ENCODE measurements around the gene FIZ1.

Gene FIZ1

GRCh38 chr19:55647732-55648584 lies 48.6 kb upstream of the FIZ1 start, which contains the start of gene CCDC106 (continued):
- peak; percentile 67 for TF ChIP-seq ZNF398 (tag by site-specific recombination; IDR thresholded peaks at IDR 0.05)
- TF ChIP-seq ZNF518A (tag by site-specific recombination; conservative IDR thresholded peaks at IDR 0.05; ENCODE audit: low read depth) = 0 out of 2 replicates have a peak, but pooled peaks have one; percentile 18
- peak; percentile 59; the same call in 1 of the 2 replicates for TF ChIP-seq BCL11B (tag by site-specific recombination; IDR thresholded peaks at IDR 0.05; ENCODE audit: low read depth)
- peak; percentile 95 for TF ChIP-seq ZBTB10 (tag by site-specific recombination; IDR thresholded peaks at IDR 0.05)
- TF ChIP-seq ZFP3 (tag by site-specific recombination; IDR thresholded peaks at IDR 0.05; ENCODE audit: low read depth) = no peak
- peak; percentile 65; the same call in 1 of the 2 replicates for TF ChIP-seq KLF1 (tag by site-specific recombination; IDR thresholded peaks at IDR 0.05)
- peak; percentile 62; the same call in 1 of the 2 replicates for TF ChIP-seq ZNF2 (tag by site-specific recombination; IDR thresholded peaks at IDR 0.05)
- TF ChIP-seq ZBTB26 (tag by site-specific recombination; optimal IDR thresholded peaks at IDR 0.05) = peak; percentile 87
- peak; percentile 82 for TF ChIP-seq HIC1 (tag by site-specific recombination; IDR thresholded peaks at IDR 0.05)
- peak; percentile 16; the same call in 1 of the 2 replicates for TF ChIP-seq ZNF843 (tag by site-specific recombination; IDR thresholded peaks at IDR 0.05)
- peak; percentile 100 for TF ChIP-seq ZBTB48 (tag by site-specific recombination; IDR thresholded peaks at IDR 0.05)
- no peak for TF ChIP-seq ZNF777 (tag by site-specific recombination; IDR thresholded peaks at IDR 0.05; ENCODE audit: borderline replicate concordance)
- no peak for TF ChIP-seq ZNF558 (tag by site-specific recombination; IDR thresholded peaks at IDR 0.05)
- TF ChIP-seq IKZF3 (tag by site-specific recombination; IDR thresholded peaks at IDR 0.05) = peak; percentile 73
- no peak for TF ChIP-seq ZNF473 (tag by site-specific recombination; IDR thresholded peaks at IDR 0.05)
- peak; percentile 82 for TF ChIP-seq SP7 (tag by site-specific recombination; IDR thresholded peaks at IDR 0.05)
- TF ChIP-seq KLF10 (tag by site-specific recombination; IDR thresholded peaks at IDR 0.05) = peak; percentile 75
- TF ChIP-seq PRDM4 (tag by site-specific recombination; IDR thresholded peaks at IDR 0.05) = peak; percentile 65
- no peak for TF ChIP-seq ZNF837 (tag by site-specific recombination; IDR thresholded peaks at IDR 0.05)
- 0 out of 2 replicates have a peak, but pooled peaks have one; percentile 31 for TF ChIP-seq PBX3 (CRISPR knock-in tag; IDR thresholded peaks at IDR 0.05)

Measured in HEK293 (cell line).